Epithelial cell of esophagus (primary cell): Measurements from ENCODE around the gene HECTD2.

Experiments
- DNase-seq: peaks from one replicate; pipeline ENCODE4 v3.0.0; 2010; ENCODE audit warnings: low read depth
- H3K4me3 ChIP-seq: 2 replicates; pipeline ENCODE4 v1.5.1; 2011; ENCODE audit warnings: mild to moderate bottlenecking, low read length, control low read depth
- TF ChIP-seq, protein P1 (sequence below): IDR thresholded peaks from 2 replicates; pipeline ENCODE4 v1.5.1; 2011; ENCODE audit warnings: low read depth, mild to moderate bottlenecking, low read length, control low read depth, inconsistent platforms; ENCODE audit not compliant: insufficient read depth; ENCODE audit errors: missing control alignments

Gene HECTD2

DNA sequence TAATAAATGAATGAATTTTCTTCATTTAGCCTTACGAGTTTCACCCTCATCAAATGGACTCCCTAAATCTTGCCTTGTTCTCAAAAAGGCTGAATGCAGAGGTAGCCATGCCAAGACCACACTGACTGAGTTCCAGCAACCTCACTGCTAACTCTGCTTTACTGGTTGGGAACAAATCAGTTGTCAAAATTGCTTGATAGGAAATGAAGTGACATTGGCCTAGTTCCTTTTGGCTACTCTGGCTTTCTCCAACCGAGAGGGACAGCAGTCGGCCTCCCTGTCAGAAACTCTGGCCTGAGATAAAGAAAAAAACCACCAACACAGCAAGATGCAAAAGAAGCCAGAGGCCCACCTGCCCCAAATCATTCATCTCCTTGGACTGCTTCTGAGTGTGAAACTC is 135.7 kb downstream of the HECTD2 start:
- H3K4me3 ChIP-seq = no peak overlapping the region
- TF ChIP-seq, protein P1, sequence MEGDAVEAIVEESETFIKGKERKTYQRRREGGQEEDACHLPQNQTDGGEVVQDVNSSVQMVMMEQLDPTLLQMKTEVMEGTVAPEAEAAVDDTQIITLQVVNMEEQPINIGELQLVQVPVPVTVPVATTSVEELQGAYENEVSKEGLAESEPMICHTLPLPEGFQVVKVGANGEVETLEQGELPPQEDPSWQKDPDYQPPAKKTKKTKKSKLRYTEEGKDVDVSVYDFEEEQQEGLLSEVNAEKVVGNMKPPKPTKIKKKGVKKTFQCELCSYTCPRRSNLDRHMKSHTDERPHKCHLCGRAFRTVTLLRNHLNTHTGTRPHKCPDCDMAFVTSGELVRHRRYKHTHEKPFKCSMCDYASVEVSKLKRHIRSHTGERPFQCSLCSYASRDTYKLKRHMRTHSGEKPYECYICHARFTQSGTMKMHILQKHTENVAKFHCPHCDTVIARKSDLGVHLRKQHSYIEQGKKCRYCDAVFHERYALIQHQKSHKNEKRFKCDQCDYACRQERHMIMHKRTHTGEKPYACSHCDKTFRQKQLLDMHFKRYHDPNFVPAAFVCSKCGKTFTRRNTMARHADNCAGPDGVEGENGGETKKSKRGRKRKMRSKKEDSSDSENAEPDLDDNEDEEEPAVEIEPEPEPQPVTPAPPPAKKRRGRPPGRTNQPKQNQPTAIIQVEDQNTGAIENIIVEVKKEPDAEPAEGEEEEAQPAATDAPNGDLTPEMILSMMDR = no peak
- DNase-seq = no peak

GRCh38 chr10:91549262-91549661 is 139.1 kb downstream of the HECTD2 start:
- TF ChIP-seq, protein P1 = no peak
- peak; percentile 17 for DNase-seq
- no peak overlapping the region for H3K4me3 ChIP-seq

GRCh38 chr10:91550021-91550420 is 139.9 kb downstream of the HECTD2 start:
- no peak overlapping the region for H3K4me3 ChIP-seq
- TF ChIP-seq, protein P1 = no peak
- no peak for DNase-seq

GRCh38 chr10:91551856-91552255 is 141.7 kb downstream of the HECTD2 start:
- TF ChIP-seq, protein P1 = peak; percentile 48
- DNase-seq = peak; percentile 50

DNA sequence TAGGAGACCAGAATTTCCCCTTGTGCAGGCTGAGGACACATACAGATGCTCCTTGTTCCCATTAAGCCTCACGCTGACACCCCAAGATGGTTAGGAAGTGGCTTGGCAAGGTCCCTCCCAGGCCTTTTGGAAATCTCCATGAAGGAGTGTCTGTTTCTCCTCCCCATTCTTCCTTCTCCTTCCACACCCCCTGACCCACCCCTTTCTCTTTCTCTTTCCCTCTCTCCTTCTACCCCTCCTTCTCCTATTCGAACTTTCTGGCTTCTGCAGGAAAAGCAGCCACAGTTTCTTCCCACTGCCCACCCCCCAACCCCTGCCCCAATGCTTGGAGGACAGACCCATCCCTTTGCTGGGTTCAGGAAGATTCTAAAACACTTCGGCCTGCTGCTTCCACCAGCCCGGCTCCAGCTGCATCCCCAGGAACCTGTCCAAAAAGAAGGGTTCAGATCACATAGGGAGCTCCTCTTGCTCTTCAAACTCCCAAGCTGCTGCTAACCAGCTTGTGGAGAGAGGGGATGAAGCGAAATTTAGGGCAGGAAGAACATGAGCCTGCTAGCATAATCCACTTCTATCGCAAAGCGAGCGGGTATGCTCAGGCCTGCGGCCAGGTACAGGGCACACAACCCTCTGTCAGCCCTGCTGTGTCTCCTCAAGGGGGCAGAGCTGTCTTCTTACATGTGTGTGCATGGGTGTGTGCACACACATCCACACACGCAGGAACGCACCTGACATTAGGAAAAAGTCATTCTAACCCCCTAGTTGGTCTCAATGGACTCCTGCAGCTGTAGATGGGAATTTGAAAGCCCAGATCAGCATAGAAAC is 142.3 kb downstream of the HECTD2 start:
- DNase-seq = peak; percentile 38
- TF ChIP-seq, protein P1 = peak; percentile 51

More at GRCh38 chr10:91551856-91552255, 141.7 kb downstream of the HECTD2 start:
- no peak overlapping the region for H3K4me3 ChIP-seq

DNA sequence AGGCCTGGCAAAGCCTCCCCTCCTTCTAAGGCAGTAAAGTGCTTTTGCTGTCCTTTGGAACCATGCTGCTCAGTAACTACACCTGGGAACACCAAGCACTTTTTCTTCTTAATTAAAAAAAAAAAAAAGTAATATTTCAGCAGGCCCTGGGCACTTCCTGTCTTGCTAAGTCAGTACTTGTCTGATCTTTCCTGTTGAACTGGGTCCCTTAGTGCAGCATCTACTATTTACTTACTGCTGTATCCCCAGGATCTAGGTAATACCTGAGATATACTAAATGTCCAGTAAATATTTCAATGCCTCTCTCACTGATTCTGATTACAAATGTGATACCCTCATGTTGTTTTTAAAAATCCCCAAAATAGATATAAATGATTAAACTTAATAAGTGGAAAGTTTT is 145.3 kb downstream of the HECTD2 start:
- TF ChIP-seq, protein P1 = no peak
- H3K4me3 ChIP-seq = no peak overlapping the region
- peak; percentile 77 for DNase-seq

More for the DNA sequence above, 142.3 kb downstream of the HECTD2 start:
- H3K4me3 ChIP-seq = no peak overlapping the region
